DMS153 treated with DMSO at 0.1 percent for 48 hours (cell line): ENCODE measurements around the gene KMT2B.

Source experiments
- DNase-seq: peaks from one replicate; lab custom pipeline; 2025; ENCODE audit not compliant: unreplicated experiment; lab: John Stamatoyannopoulos, UW

KMT2B gene

DNA sequence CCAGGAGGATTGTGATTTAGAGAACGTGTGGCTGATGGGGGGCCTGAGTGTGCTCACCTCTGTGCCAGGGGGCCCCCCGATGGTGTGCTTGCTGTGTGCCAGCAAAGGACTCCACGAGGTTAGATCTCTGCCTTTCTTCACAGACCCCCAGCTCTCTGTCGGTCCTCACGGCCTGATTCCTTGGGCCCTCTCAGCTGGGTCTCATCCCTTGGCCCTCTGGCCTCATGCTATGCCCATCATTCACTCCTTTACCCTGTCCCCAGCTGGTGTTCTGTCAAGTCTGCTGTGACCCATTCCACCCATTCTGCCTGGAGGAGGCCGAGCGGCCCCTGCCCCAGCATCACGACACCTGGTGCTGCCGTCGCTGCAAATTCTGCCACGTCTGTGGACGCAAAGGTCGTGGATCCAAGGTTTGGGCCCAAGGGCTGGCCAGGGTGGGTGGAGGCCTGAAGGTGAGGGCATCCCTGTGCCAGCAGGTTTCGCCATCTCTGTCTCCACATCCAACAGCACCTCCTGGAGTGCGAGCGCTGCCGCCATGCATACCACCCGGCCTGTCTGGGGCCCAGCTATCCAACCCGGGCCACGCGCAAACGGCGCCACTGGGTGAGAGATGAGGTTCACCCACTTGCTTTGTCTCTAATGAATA lies 7.5 kb downstream of the KMT2B start:
- DNase-seq, result no peak

GRCh38 chr19:35727053-35727955 lies 9.5 kb downstream of the KMT2B start:
- no peak for DNase-seq

GRCh38 chr19:35727956-35728706 lies 10.3 kb downstream of the KMT2B start:
- DNase-seq, result no peak

GRCh38 chr19:35729021-35729420 lies 11.2 kb downstream of the KMT2B start:
- no peak for DNase-seq

DNA sequence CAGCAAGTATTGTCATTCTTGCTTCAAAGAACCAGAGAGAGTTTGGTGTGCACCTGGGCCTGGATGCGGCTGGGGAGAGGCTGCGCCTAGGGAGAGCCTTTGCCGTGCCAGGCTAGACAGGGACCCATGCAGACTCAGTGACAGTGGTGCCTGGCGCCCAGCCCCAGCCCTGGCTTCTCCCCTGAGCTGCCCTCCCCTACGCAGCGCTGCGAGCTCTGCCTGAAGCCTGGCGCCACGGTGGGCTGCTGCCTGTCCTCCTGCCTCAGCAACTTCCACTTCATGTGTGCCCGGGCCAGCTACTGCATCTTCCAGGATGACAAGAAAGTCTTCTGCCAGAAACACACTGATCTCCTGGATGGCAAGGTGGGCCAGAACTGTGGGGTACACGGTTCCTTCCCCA lies 12.0 kb downstream of the KMT2B start:
- DNase-seq, result no peak

- DNase-seq, result no peak
Observed at GRCh38 chr19:35730326-35730725, 12.5 kb downstream of the KMT2B start.

GRCh38 chr19:35731353-35731752 lies 13.6 kb downstream of the KMT2B start:
- DNase-seq, result no peak

DNA sequence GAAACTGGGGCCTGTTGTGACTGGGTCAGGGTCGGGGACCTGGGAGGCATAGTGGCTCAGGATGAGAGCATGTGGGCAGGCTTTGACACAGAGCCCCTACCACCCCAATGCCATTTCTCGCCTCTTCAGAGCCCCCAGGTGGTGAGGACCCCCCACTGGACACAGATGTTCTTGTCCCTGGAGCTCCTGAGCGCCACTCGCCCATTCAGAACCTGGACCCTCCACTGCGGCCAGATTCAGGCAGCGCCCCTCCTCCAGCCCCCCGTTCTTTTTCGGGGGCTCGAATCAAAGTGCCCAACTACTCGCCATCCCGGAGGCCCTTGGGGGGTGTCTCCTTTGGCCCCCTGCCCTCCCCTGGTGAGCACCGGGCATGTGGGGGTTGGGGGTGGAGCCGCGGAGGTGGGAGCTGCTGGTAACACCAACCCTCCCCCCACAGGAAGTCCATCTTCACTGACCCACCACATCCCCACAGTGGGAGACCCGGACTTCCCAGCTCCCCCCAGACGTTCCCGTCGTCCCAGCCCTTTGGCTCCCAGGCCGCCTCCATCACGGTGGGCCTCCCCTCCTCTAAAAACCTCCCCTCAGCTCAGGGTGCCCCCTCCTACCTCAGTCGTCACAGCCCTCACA lies 14.1 kb downstream of the KMT2B start:
- no peak for DNase-seq

DNA sequence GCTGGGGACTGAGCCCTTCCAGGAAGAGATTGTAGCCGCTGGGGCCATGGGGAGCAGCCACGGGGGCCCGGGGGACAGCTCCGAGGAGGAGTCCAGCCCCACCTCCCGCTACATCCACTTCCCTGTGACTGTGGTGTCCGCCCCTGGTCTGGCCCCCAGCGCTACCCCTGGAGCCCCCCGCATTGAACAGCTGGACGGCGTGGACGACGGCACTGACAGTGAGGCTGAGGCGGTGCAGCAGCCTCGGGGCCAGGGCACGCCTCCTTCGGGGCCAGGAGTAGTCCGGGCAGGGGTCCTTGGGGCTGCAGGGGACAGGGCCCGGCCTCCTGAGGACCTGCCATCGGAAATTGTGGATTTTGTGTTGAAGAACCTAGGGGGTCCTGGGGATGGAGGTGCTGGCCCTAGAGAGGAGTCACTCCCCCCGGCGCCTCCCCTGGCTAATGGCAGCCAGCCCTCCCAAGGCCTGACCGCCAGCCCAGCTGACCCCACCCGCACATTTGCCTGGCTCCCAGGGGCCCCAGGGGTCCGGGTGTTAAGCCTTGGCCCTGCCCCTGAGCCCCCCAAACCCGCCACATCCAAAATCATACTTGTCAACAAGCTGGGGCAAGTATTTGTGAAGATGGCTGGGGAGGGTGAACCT lies 14.9 kb downstream of the KMT2B start:
- DNase-seq, result no peak

GRCh38 chr19:35733180-35734125 lies 15.7 kb downstream of the KMT2B start:
- no peak for DNase-seq

- no peak for DNase-seq
Observed at GRCh38 chr19:35734273-35734672, 16.5 kb downstream of the KMT2B start.

GRCh38 chr19:35734889-35735288 lies 17.1 kb downstream of the KMT2B start:
- no peak for DNase-seq

GRCh38 chr19:35736913-35737886 lies 19.4 kb downstream of the KMT2B start:
- no peak for DNase-seq

- no peak for DNase-seq
Observed at GRCh38 chr19:35738021-35738886, 20.5 kb downstream of the KMT2B start.

DNA sequence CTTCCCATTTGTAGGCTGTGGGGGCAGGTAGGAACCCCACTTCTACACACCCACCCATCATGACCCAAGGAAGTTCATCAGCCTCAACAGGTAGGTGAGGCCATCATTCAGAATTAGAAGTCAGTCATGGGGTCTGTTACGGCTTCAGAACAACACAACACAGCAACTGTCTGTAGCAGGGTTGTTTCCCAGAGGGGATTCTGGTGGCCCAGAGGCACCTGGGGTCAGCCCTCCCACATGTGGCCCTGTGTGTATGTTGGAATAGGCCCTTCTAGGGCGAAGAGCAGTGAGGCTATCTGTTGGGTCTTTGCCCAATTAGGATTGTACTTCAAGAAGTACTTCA lies 21.1 kb downstream of the KMT2B start:
- no peak for DNase-seq

GRCh38 chr19:35739275-35740107 lies 21.7 kb downstream of the KMT2B start:
- no peak for DNase-seq

- DNase-seq, result no peak
Observed at GRCh38 chr19:35740108-35740422, 22.3 kb downstream of the KMT2B start.
